CD4-positive, alpha-beta T cell treated with Interleukin-6 at 100 ng/mL for 8 hours (primary cell): ENCODE results near the gene PIP4K2B.
A peak's percentile ranks its signal among the peaks of the same experiment; 100 is the strongest.
"Not testable (repeated sequence)": the region's sequence is repeated elsewhere in the genome, so short reads cannot be mapped to it uniquely, and the experiment has no call there.

ENCODE experiments used
- DNase-seq: peaks from one replicate; pipeline ENCODE4 v3.0.0-alpha.2; 2020; ENCODE audit warnings: mixed read lengths, low spot score

PIP4K2B gene

GRCh38 chr17:38799501-38800236 lies at the start of gene PIP4K2B:
Gene PIP4K2B (minus strand): TSS chr17:38799556. CDS start chr17:38799424, 132 bp downstream.
- DNase-seq: peak; percentile 87

DNA sequence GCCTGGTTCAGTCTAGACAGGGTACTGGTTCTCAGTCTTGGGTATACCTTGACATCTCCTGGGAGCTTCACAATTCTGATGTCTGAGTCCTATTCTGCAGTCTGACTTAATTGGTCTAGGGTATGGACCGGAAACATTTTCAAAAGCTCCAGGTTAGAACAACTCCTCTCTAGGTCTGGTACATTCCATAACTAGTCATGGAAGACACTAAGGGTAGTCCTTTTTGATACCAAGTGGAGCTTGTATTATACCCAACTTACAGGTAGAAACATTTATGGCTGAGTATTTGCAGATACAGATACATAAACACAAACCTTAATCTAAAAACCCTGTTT lies 49.2 kb upstream of the PIP4K2B start:
- DNase-seq: no peak

DNA sequence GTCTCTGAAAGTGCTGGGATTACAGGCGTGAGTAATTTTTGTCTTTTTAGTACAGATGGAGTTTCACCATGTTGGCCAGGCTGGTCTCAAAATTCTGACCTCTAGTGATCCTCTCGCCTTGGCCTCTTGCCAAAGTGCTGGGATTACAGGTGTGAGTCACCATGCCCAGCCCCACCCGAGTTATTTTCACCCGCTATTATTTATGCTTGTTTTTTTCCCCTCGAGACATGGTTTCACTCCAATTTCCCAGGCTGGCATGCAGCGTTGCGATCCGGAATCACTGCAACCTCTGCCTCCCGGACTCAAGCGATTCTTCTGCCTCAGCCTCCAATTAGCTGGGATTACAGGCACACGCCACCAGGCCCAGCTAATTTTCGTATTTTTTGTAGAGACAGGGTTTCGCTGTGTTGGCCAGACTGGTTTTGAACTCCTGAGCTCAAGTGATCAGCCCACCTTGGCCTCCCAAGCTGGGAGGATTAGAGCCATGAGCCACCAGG lies 45.0 kb upstream of the PIP4K2B start:
- DNase-seq: no peak

DNA sequence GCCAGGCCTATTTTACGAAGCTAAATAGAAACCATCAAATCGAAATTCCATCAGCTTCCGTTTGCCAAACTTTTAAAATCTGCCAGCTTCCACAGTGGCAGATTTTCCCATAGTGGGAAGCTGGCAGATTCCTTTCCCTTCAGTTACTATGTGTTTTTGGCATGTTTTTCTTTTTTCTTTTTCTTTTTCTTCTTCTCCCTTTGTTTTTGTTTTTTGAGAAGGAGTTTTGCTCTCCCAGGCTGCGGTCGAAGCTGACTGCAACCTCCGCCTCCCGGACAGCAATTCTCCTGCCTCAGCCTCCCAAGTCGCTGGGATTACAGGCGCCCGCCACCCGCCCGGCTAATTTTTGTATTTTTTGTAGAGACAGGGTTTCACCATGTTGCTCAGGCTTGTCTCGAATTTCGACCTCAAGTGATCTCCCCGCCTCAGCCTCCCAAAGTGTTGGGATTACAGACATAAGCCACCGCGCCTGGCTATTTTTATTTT lies 26.4 kb upstream of the PIP4K2B start:
- no peak for DNase-seq

DNA sequence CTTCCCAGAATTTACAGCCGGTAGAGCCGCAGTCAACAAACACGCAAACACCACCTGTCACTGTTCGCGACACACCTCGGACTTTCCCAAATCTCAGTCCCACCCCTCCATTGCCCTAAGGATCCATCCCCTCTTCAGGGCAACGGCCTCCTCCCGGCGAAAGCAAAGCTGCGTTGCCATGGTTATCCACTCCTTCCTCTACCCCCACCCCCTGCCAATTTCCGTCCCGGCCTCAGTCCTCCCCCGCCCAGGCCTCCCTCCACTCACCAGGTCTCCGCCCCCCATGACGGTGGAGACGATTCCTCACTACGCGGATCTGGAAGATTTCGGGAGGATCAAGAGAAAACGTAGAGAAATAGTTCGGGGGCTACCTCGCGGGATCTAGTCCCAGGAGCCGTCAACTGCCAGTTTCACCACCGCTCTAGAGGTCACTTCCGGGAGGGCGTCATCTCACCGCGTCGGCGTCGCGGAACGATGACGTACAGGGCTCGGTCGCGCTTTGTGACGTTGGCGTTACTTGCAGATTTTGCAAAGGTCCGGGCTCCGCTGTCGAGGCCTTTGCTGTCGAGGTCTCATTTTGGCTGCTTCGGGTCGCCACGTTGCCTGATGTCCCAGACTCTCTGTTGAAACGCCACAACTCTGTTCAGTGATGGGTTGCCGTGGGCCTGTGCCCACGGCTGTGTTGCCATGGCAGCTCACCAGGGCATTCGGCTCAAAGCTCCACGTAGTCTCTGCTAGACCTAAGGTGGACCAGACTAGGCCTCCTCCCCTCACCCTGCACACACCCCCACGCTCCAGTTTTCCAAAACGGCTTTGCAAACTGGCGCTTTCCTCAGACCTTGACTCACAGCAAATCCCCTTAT lies 25.8 kb upstream of the PIP4K2B start, which contains the start of gene CWC25:
TSS of gene CWC25 (minus strand) at position 423 of the 863 bp plus-strand sequence. CDS start at position 285, 138 bp downstream.
- DNase-seq: peak; percentile 91

DNA sequence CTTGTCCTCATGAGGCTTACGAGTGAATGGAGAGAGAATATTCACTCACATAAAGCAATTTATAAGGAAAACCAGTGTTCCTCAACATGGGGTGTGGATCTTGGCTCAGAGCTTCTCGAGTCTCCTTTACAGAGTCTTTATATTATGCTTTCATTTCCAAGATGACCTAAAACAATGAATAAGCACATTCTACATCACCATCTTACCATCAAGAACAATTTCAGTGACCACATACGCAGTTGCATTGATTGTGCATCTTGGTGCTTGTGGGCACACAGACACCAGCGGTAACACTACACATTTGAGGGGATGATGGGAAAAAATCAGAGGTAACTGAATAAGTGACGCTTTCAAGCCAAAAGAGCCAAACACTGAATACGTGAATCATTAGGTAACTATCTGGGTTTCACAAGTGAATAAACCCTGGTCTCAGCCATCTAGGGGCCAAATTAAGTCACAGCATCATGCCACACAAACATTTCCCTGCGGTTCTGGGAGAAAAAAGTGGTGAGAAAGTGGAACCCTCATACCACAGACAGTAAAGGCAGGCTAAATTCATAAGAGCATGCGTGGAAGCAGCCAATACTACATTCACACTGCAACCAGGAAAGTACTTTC lies 16.3 kb upstream of the PIP4K2B start:
- no peak for DNase-seq

- no peak for DNase-seq
Measured at GRCh38 chr17:38809828-38810227, 10.5 kb upstream of the PIP4K2B start.

DNA sequence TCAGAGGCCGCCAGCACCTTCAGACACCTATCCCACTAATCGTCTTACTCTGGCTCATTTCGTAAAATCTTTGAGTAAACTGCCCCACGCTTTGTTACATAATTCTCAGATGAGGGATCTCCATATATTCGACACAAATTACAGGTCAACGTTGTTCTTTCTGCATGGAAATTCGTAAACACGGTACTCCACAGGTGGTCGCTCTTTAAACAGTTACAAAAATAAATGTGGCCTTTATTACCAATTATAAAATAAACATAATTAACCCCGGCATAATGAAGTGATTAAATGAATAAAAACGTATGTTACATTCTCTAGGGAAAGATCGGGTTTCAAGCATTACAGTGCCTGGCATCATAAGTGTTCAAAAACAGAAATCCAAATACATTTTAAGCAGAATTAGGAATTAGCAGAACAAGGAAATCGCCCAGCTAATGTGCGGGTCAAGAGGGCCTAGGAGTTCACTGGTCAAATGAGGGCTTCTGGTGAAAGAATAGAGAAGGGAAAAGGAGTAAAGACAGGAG lies 943 bp upstream of the PIP4K2B start:
- DNase-seq: no peak

- DNase-seq: peak; percentile 56
Measured at GRCh38 chr17:38798614-38799500, 499 bp downstream of the PIP4K2B start.

DNA sequence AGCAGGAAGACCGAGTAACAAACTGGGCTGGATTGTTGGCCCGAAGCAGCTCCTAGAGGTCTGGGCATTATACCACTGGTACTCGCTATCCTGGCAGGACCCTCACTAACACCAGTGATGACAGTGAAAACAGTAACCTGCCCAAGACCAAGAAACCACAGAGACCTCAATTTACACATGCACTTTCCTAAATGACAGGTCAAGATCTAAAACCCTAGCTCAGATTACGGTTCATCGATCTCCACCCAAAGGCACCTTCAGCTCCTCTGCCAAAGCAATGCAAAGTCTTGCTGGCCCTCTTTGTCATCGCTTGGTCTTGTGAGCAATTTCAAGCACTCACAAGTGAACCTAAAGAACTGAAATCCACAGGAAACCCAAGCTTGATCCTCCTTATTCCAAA lies 1.5 kb downstream of the PIP4K2B start:
- DNase-seq: no peak

- no peak for DNase-seq
Measured at GRCh38 chr17:38797158-38797490, 2.2 kb downstream of the PIP4K2B start.

DNA sequence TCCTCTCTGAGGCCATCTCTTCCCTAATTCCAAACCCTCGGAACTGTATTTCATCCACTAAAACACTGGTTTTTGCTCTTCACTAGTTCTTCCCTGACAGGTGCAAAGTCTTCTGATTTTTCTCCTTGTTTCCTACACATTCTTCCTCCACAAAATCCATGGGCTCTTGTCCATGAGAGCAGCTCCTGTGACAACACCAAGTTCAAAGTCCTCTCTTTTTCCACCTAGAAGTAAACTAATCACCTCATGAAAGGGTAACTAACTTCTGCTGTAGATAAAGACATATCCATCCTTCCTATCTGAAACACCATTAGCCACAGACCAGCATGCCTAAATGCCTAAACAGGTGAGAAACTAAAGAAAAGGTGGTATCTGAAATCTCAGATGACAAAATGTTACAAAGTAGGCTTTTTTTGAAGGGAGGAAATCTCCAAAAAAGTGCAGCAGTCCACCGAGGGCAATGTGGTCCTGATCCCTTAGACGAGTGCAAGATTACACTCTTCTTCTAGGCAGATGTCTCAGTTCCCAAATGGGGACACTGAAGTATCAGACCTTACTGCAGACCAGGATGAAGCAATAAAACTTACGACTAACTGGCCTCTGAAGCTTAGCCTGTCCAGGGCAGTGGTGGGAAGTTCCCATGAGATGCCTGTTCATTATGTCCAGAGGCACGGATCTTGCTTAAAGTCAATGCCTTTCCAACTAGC lies 2.8 kb downstream of the PIP4K2B start:
- DNase-seq: no peak

DNA sequence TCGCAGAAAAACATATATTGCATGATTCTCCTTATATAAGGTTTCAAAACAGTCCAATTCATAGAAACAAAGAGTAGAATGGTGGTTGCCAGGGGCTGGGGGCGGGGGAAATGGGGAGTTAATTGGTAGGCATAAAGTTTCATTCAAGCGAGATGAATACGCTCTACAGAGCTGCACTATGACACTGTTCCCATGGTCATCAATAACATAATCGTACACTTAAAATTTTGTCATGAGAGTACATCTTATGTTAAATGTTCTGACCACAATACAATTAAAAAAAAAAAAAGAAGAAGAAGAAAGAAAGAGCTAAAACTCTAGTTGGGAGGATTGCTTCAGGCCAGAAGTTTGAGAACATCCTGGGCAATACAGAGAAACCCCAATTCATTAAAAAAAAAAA lies 5.1 kb downstream of the PIP4K2B start:
- no peak for DNase-seq

DNA sequence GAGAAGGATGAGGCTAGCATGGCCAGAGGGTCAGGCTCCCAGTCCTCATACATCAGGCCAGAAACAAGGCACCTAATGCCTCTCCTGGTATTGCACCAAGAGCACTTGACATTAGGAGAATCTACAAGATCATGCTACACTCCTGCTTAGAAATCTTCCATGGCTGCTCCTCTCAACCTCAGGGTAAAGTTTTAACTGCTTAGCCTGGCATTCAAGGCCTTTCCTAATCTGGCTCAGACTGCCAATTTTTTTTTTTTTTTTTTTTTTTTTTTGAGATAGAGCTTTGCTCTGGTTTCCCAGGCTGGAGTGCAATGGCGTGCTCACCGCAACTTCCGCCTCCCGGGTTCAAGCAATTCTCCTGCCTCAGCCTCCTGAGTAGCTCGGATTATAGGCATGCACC lies 8.2 kb downstream of the PIP4K2B start:
- no peak for DNase-seq

GRCh38 chr17:38790148-38790707 lies 9.1 kb downstream of the PIP4K2B start:
- not testable (repeated sequence) for DNase-seq

DNA sequence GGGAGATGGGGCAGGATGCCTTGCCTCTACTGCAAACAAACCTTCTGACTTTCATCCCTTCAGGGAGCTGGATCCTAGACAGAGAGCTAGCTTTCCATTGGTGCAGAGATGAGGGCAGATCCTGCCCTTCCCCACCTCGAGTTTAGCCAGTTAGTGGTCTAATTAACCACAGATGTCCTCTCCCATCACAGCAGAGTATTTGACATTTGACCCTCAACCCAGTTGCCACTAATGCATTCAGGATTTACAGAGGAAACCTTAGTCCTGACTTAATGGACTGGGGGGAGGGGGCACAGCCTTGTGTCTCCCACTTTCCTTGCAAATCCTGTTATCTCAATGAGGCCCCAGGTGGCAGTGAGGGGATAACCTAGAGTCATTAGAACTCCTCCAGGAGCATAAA lies 10.2 kb downstream of the PIP4K2B start:
- no peak for DNase-seq

DNA sequence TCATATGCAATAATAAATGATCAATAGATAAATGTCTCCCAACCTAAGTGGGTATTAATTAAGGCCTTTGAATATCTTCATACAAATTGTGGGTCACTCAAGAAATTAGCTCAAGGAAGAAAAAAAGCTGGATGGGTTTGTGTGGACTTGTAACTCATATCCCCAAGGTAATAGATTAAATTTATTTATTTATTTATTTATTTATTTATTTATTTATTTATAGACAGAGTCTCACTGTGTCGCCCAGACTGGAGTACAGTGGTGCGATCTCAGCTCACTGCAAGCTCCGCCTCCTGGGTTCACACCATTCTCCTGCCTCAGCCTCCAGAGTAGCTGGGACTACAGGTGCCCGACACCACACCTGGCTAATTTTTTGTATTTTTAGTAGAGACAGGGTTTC lies 11.4 kb downstream of the PIP4K2B start:
- not testable (repeated sequence) for DNase-seq

- DNase-seq: no peak
Measured at GRCh38 chr17:38786372-38786771, 13.0 kb downstream of the PIP4K2B start.

DNA sequence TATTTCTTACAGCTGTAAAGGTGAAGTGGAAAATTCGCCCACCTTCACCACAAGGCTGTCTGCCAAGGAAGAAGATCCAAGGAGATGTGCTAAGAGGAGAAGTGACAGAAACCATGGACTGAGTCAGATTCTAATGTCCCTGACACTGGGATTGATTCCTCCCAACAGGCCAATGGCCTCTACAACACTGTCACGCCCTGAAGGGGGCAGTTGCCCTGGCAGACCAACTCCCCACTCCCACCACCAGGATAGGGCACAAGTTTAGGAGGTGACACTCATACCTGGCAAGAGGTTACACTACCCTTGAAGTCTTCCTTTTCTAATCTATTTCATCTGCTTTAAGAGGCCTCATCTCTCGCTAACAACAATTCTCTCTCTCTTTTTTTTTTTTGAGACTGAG lies 16.1 kb downstream of the PIP4K2B start:
- no peak for DNase-seq
